ENCODE measurements around the gene SUCLG1. TPM values are rescaled to one million over a fixed set of nuclear protein-coding genes. Genes with fewer than 3 reads are reported as not detected.

The SUCLG1 gene
- polyA plus RNA-seq, 2 of the 4 experiments (the other 2 are of a cell fraction): 90.0 to 144 TPM

DNA sequence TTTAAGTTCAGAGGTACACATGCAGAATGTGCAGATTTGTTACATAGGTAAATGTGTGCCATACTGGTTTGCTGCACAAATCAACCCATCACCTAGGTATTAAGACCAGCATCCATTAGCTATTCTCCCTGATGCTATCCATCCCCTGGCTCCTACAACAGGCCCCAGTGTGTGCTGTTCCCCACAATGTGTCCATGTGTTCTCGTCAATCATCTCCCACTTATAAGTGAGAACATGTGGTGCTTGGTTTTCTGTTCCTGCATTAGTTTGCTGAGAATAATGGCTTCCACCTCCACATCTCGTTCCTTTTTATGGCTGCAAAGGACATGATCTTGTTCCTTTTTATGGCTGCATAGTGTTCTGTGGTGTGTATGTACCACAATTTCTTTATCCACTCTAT is 75.8 kb downstream of the SUCLG1 start:
- H3K27ac ChIP-seq: no peak overlapping the region
- H3K4me2 ChIP-seq: no peak overlapping the region
- CTCF ChIA-PET: interaction anchor here (1.7 kb wide), 1 partner anchor 69 kb away, joined by 4 read pairs; no protein-coding TSS in a partner anchor
- POLR2A ChIA-PET: no interaction called here
- DNase-seq (ENCODE audit: low read depth in 1 of 2, low spot score in 1 of 2) (no peak), FAIRE-seq (no peak), ATAC-seq (no peak)
- no peaks in the 10 kb centered on the region for H3K4me1 ChIP-seq
- no peak for TF ChIP-seq EHMT2 (IDR thresholded peaks at IDR 0.05; ENCODE audit: low read depth)
- TF ChIP-seq, protein P1, sequence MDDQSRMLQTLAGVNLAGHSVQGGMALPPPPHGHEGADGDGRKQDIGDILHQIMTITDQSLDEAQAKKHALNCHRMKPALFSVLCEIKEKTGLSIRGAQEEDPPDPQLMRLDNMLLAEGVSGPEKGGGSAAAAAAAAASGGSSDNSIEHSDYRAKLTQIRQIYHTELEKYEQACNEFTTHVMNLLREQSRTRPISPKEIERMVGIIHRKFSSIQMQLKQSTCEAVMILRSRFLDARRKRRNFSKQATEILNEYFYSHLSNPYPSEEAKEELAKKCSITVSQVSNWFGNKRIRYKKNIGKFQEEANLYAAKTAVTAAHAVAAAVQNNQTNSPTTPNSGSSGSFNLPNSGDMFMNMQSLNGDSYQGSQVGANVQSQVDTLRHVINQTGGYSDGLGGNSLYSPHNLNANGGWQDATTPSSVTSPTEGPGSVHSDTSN (IDR thresholded peaks at IDR 0.05): no peak
- TF ChIP-seq, protein P2, sequence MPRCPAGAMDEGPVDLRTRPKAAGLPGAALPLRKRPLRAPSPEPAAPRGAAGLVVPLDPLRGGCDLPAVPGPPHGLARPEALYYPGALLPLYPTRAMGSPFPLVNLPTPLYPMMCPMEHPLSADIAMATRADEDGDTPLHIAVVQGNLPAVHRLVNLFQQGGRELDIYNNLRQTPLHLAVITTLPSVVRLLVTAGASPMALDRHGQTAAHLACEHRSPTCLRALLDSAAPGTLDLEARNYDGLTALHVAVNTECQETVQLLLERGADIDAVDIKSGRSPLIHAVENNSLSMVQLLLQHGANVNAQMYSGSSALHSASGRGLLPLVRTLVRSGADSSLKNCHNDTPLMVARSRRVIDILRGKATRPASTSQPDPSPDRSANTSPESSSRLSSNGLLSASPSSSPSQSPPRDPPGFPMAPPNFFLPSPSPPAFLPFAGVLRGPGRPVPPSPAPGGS (IDR thresholded peaks at IDR 0.05): no peak
- TF ChIP-seq, protein P3, sequence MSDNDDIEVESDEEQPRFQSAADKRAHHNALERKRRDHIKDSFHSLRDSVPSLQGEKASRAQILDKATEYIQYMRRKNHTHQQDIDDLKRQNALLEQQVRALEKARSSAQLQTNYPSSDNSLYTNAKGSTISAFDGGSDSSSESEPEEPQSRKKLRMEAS (IDR thresholded peaks at IDR 0.05): no peak
- TF ChIP-seq RFX5 (IDR thresholded peaks at IDR 0.05): no peak
- no peak for TF ChIP-seq HEYL (CRISPR knock-in tag; IDR thresholded peaks at IDR 0.05)
- TF ChIP-seq JUNB (IDR thresholded peaks at IDR 0.05): no peak
- no peak for TF ChIP-seq BHLHE40 (IDR thresholded peaks at IDR 0.05; ENCODE audit: low read depth, low read length)
- no peak overlapping the region for H3K4me3 ChIP-seq
- H3K9me3 ChIP-seq: no peaks in the 10 kb centered on the region
- 6% methylated on average over 2 of the region's 2 CpGs for WGBS (ENCODE audit: missing lambda C conversion rate)

DNA sequence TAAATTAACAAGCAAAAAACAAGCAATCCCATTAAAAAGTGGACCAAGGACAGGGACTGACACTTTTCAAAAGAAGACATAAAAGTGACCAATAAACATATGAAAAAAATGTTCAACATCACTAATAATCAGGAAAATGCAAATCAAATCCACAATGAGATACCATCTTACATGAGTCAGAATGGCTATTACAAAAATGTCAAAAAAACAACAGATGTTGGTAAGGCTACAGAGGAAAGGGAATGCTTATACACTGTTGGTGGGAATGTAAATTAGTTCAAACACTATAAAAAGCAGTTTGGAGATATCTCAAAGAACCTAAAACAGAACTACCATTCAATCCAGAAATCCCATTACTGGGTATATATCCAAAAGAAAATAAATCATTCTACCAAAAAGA is 78.2 kb downstream of the SUCLG1 start:
- no peak for ATAC-seq
- Histone ChIP-seq H3K4me2 (no peak overlapping the region), H3K4me1 (no peaks in the 10 kb centered on the region), H3K4me3 (no peak overlapping the region), H3K27ac (no peak overlapping the region), H3K9me3 (no peaks in the 10 kb centered on the region)
- ChIA-PET CTCF (no interaction called here), POLR2A (no interaction called here)
- TF ChIP-seq ESRRA (IDR thresholded peaks at IDR 0.05; ENCODE audit: borderline replicate concordance, low read length) (no peak), MAZ (IDR thresholded peaks at IDR 0.05; ENCODE audit: borderline replicate concordance, low read depth, low read length) (no peak), HOXB13 (CRISPR knock-in tag; IDR thresholded peaks at IDR 0.05; ENCODE audit: low read depth) (no peak), POLR2A (IDR thresholded peaks at IDR 0.05; ENCODE audit: low read length) (no peak), KDM1A (IDR thresholded peaks at IDR 0.05; ENCODE audit: low read depth) (no peak), BHLHE40 (IDR thresholded peaks at IDR 0.05; ENCODE audit: low read depth, low read length) (no peak), RFX5 (IDR thresholded peaks at IDR 0.05) (no peak), SMC3 (IDR thresholded peaks at IDR 0.05) (no peak), RAD21 (conservative IDR thresholded peaks at IDR 0.05 in 1 of 2, IDR thresholded peaks at IDR 0.05 in 1 of 2) (no peak), TFCP2L1 (CRISPR knock-in tag; IDR thresholded peaks at IDR 0.05) (no peak), HEYL (CRISPR knock-in tag; IDR thresholded peaks at IDR 0.05) (no peak), JUN (IDR thresholded peaks at IDR 0.05) (no peak), ZNF302 (CRISPR knock-in tag; IDR thresholded peaks at IDR 0.05) (no peak), EHF (CRISPR knock-in tag; IDR thresholded peaks at IDR 0.05) (no peak)
- TF ChIP-seq, protein P4, sequence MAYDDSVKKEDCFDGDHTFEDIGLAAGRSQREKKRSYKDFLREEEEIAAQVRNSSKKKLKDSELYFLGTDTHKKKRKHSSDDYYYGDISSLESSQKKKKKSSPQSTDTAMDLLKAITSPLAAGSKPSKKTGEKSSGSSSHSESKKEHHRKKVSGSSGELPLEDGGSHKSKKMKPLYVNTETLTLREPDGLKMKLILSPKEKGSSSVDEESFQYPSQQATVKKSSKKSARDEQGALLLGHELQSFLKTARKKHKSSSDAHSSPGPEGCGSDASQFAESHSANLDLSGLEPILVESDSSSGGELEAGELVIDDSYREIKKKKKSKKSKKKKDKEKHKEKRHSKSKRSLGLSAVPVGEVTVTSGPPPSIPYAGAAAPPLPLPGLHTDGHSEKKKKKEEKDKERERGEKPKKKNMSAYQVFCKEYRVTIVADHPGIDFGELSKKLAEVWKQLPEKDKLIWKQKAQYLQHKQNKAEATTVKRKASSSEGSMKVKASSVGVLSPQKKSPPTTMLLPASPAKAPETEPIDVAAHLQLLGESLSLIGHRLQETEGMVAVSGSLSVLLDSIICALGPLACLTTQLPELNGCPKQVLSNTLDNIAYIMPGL (CRISPR knock-in tag; IDR thresholded peaks at IDR 0.05; ENCODE audit: borderline replicate concordance): no peak
- TF ChIP-seq, protein P5, sequence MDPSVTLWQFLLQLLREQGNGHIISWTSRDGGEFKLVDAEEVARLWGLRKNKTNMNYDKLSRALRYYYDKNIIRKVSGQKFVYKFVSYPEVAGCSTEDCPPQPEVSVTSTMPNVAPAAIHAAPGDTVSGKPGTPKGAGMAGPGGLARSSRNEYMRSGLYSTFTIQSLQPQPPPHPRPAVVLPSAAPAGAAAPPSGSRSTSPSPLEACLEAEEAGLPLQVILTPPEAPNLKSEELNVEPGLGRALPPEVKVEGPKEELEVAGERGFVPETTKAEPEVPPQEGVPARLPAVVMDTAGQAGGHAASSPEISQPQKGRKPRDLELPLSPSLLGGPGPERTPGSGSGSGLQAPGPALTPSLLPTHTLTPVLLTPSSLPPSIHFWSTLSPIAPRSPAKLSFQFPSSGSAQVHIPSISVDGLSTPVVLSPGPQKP (IDR thresholded peaks at IDR 0.05; ENCODE audit: low read depth, low read length): no peak
- TF ChIP-seq, protein P1 (IDR thresholded peaks at IDR 0.05): no peak
- TF ChIP-seq, protein P2 (IDR thresholded peaks at IDR 0.05): no peak
- no peak for DNase-seq (ENCODE audit: low read depth in 1 of 2, low spot score in 1 of 2)
- no peak for FAIRE-seq
